ENCODE results near the gene ISL1. TPM values are rescaled to one million over a fixed set of nuclear protein-coding genes. Genes with fewer than 3 reads are reported as not detected.

ISL1 gene
- total RNA-seq (2014; rRNA removed; shearing (Covaris generic)), result 0.71 TPM in 1 of 2 replicates, not detected in the other

DNA sequence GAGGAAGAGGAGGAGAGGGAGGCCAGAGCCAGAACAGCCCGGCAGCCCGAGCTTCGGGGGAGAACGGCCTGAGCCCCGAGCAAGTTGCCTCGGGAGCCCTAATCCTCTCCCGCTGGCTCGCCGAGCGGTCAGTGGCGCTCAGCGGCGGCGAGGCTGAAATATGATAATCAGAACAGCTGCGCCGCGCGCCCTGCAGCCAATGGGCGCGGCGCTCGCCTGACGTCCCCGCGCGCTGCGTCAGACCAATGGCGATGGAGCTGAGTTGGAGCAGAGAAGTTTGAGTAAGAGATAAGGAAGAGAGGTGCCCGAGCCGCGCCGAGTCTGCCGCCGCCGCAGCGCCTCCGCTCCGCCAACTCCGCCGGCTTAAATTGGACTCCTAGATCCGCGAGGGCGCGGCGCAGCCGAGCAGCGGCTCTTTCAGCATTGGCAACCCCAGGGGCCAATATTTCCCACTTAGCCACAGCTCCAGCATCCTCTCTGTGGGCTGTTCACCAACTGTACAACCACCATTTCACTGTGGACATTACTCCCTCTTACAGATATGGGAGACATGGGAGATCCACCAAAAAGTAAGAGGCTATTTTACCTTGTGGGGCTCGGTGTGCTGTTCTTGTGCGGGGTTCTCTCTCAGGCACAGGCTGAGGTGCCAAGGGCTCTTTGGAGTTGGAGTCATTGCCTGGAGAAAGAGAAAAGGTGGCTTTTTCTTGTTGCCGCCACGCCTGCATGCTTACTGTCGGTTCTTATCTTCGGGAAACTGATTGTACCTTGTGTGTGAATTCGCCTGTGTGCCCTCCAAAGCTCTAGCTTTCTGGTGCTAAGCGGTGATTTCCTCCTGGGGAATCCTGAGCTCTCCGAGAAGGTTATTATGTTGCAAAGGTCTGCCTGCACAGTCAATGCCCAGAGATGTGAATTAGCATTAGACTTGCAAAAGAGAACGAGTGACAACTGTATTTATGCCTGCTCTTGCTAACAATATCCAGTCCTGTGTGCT, at the start of gene ISL1:
ISL1 (plus strand) TSS at position 318 of the 991 bp plus-strand sequence; CDS start at position 542, 224 bp downstream.
- Histone ChIP-seq H3K27ac (no peak within 1 kb of the TSS), H3K9me3 (replicated peaks) (no peaks in the 10 kb centered on the region), H3K4me1 (replicated peaks) (peaks cover 8% of the 10 kb centered on the region; the same call in 1 of the 2 replicates), H3K27me3 (replicated peaks) (peaks cover 46% of the 10 kb centered on the region), H3K4me3 (peak within 1 kb of the TSS; percentile 44), H3K36me3 (no peaks in the 10 kb centered on the region)
- peak; percentile 68 to 69 for DNase-seq (ENCODE audit: low read depth in 1 of 2, low spot score in 2 of 2)

DNA sequence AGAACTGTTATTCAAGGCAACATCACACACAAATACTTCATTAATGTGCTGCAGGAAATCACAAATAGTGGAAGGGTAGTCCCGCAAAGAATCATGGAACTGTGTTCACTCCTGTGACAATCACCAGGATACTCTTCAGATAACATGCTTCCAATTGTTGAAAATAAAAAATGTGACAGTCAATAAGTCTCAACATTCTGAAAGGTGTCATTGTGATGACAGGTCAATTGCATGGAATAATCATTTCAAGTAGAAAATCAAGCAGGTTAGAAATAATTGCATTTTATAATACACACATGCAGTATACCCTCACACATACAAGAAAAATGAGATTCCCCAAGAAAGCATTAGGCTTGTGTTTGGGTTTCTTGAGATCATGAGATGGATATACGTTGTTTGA, 46.4 kb upstream of the ISL1 start:
- Histone ChIP-seq H3K27ac (no peak overlapping the region), H3K36me3 (no peaks in the 10 kb centered on the region), H3K4me3 (no peak overlapping the region), H3K4me1 (replicated peaks) (no peaks in the 10 kb centered on the region), H3K9me3 (replicated peaks) (no peaks in the 10 kb centered on the region), H3K27me3 (replicated peaks) (no peaks in the 10 kb centered on the region)
- no peak for DNase-seq (ENCODE audit: low read depth in 1 of 2, low spot score in 2 of 2)

GRCh38 chr5:51345106-51345505, 38.1 kb upstream of the ISL1 start:
- Histone ChIP-seq H3K9me3 (replicated peaks) (no peaks in the 10 kb centered on the region), H3K4me1 (replicated peaks) (no peaks in the 10 kb centered on the region), H3K27me3 (replicated peaks) (no peaks in the 10 kb centered on the region), H3K27ac (no peak overlapping the region), H3K36me3 (no peaks in the 10 kb centered on the region), H3K4me3 (no peak overlapping the region)
- no peak for DNase-seq (ENCODE audit: low read depth in 1 of 2, low spot score in 2 of 2)

- DNase-seq (ENCODE audit: low read depth in 1 of 2, low spot score in 2 of 2), result no peak
- Histone ChIP-seq H3K4me1 (replicated peaks) (no peaks in the 10 kb centered on the region), H3K27ac (no peak overlapping the region), H3K4me3 (no peak overlapping the region), H3K27me3 (replicated peaks) (no peaks in the 10 kb centered on the region), H3K9me3 (replicated peaks) (no peaks in the 10 kb centered on the region), H3K36me3 (no peaks in the 10 kb centered on the region)
These were observed 36.1 kb upstream of the ISL1 start for GRCh38 chr5:51347157-51347556.

- no peaks in the 10 kb centered on the region for H3K9me3 ChIP-seq (replicated peaks)
- H3K27ac ChIP-seq, result no peak overlapping the region
- DNase-seq (ENCODE audit: low read depth in 1 of 2, low spot score in 2 of 2), result no peak
- no peaks in the 10 kb centered on the region for H3K27me3 ChIP-seq (replicated peaks)
- H3K4me3 ChIP-seq, result no peak overlapping the region
- no peaks in the 10 kb centered on the region for H3K36me3 ChIP-seq
- H3K4me1 ChIP-seq (replicated peaks), result no peaks in the 10 kb centered on the region
These were observed 35.5 kb upstream of the ISL1 start for GRCh38 chr5:51347704-51348103.

GRCh38 chr5:51371052-51371451, 12.2 kb upstream of the ISL1 start:
- H3K4me3 ChIP-seq, result no peak overlapping the region
- H3K27ac ChIP-seq, result no peak overlapping the region
- H3K4me1 ChIP-seq (replicated peaks), result no peaks in the 10 kb centered on the region
- DNase-seq (ENCODE audit: low read depth in 1 of 2, low spot score in 2 of 2), result no peak
- H3K9me3 ChIP-seq (replicated peaks), result no peaks in the 10 kb centered on the region
- H3K36me3 ChIP-seq, result no peaks in the 10 kb centered on the region
- no peaks in the 10 kb centered on the region for H3K27me3 ChIP-seq (replicated peaks)

GRCh38 chr5:51373880-51374523, 9.2 kb upstream of the ISL1 start:
- Histone ChIP-seq H3K4me3 (no peak overlapping the region), H3K27me3 (replicated peaks) (peaks cover 6% of the 10 kb centered on the region), H3K27ac (no peak overlapping the region), H3K9me3 (replicated peaks) (no peaks in the 10 kb centered on the region), H3K4me1 (replicated peaks) (0 out of 2 replicates have a peak, but pooled peaks cover 6% of the 10 kb centered on the region), H3K36me3 (no peaks in the 10 kb centered on the region)
- DNase-seq (ENCODE audit: low read depth in 1 of 2, low spot score in 2 of 2), result no peak

DNA sequence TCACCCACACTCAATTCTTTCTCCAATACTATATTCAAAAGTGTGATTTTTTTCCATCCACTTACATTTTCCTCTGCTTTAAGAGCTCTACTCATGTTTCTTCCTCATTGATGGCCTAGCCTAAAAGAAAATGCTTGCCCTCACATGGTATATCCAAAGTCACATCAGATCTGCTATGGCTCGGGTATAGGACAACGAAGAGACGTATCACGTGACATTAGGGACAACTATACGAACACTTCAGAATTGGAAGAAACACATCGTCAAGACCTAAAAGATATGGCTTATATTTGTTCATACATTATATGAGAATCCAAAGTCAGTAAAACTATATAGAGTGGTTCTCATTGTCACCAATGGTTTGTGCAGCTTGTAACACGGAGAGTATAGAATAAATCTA, 8.2 kb upstream of the ISL1 start:
- Histone ChIP-seq H3K27ac (no peak overlapping the region), H3K4me3 (no peak overlapping the region), H3K4me1 (replicated peaks) (0 out of 2 replicates have a peak, but pooled peaks cover 6% of the 10 kb centered on the region), H3K9me3 (replicated peaks) (no peaks in the 10 kb centered on the region), H3K27me3 (replicated peaks) (peaks cover 17% of the 10 kb centered on the region), H3K36me3 (no peaks in the 10 kb centered on the region)
- no peak for DNase-seq (ENCODE audit: low read depth in 1 of 2, low spot score in 2 of 2)

DNA sequence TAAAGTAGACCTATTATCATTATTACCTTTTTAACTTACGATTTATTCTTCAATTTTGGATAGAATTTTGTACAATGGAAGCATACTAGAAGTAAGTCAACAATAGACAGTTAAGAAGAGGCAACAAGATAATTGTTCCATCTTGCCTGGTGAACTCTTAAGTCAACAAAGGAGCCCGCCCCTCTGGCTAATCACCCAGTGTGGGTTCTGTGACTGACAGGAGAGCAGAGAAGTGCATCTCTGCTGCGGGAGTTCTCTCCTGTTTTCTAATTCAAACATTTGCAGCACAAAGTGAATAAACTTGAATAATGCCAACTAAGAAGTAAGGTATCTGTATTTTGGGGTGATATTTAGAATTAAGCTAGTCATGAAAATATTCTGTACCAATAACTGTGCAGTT, 6.7 kb upstream of the ISL1 start:
- no peak overlapping the region for H3K4me3 ChIP-seq
- H3K27me3 ChIP-seq (replicated peaks), result peaks cover 22% of the 10 kb centered on the region
- H3K4me1 ChIP-seq (replicated peaks), result 0 out of 2 replicates have a peak, but pooled peaks cover 6% of the 10 kb centered on the region
- H3K27ac ChIP-seq, result no peak overlapping the region
- no peak for DNase-seq (ENCODE audit: low read depth in 1 of 2, low spot score in 2 of 2)
- no peaks in the 10 kb centered on the region for H3K9me3 ChIP-seq (replicated peaks)
- no peaks in the 10 kb centered on the region for H3K36me3 ChIP-seq

GRCh38 chr5:51377151-51378060, 5.8 kb upstream of the ISL1 start:
- Histone ChIP-seq H3K9me3 (replicated peaks) (no peaks in the 10 kb centered on the region), H3K36me3 (no peaks in the 10 kb centered on the region), H3K4me3 (no peak overlapping the region), H3K4me1 (replicated peaks) (peaks cover 6% of the 10 kb centered on the region; the same call in 1 of the 2 replicates), H3K27ac (no peak overlapping the region), H3K27me3 (replicated peaks) (peaks cover 25% of the 10 kb centered on the region)
- no peak for DNase-seq (ENCODE audit: low read depth in 1 of 2, low spot score in 2 of 2)

- DNase-seq (ENCODE audit: low read depth in 1 of 2, low spot score in 2 of 2), result no peak
- Histone ChIP-seq H3K36me3 (no peaks in the 10 kb centered on the region), H3K27me3 (replicated peaks) (peaks cover 30% of the 10 kb centered on the region), H3K4me1 (replicated peaks) (peaks cover 9% of the 10 kb centered on the region; the same call in 1 of the 2 replicates), H3K27ac (no peak overlapping the region), H3K4me3 (no peak overlapping the region), H3K9me3 (replicated peaks) (no peaks in the 10 kb centered on the region)
These were observed 5.2 kb upstream of the ISL1 start for GRCh38 chr5:51378061-51378409.

- Histone ChIP-seq H3K4me1 (replicated peaks) (peaks cover 9% of the 10 kb centered on the region; the same call in 1 of the 2 replicates), H3K27me3 (replicated peaks) (peaks cover 31% of the 10 kb centered on the region), H3K27ac (no peak overlapping the region), H3K4me3 (peak overlapping the region; percentile 23), H3K36me3 (no peaks in the 10 kb centered on the region), H3K9me3 (replicated peaks) (no peaks in the 10 kb centered on the region)
- DNase-seq (ENCODE audit: low read depth in 1 of 2, low spot score in 2 of 2), result no peak
These were observed 4.6 kb upstream of the ISL1 start for GRCh38 chr5:51378448-51379330.
